ENCODE results near the gene ZFP36.
"Not testable (repeated sequence)": the region's sequence is repeated elsewhere in the genome, so short reads cannot be mapped to it uniquely, and the experiment has no call there.

Gene ZFP36

GRCh38 chr19:39406656-39407409, at the start of gene ZFP36:
TSS of gene ZFP36 (plus strand) at chr19:39406847. CDS start at chr19:39406905, 58 bp downstream.
- H3K4me3 Mint-ChIP-seq = peak within 1 kb of the TSS; percentile 96

GRCh38 chr19:39359026-39359425, 47.6 kb upstream of the ZFP36 start:
- Mint-ChIP-seq H3K9me3 (no peaks in the 10 kb centered on the region), H3K27me3 (ENCODE audit: low read depth) (no peaks in the 10 kb centered on the region), H3K4me3 (no peak overlapping the region), H3K27ac (no peak overlapping the region), H3K36me3 (ENCODE audit: low read depth) (peaks cover 36% of the 10 kb centered on the region), H3K4me1 (ENCODE audit: low read depth) (peaks cover 2% of the 10 kb centered on the region)

More at GRCh38 chr19:39406656-39407409, at the start of gene ZFP36:
- peaks cover 49% of the 10 kb centered on the region for H3K4me1 Mint-ChIP-seq (ENCODE audit: low read depth)
- H3K36me3 Mint-ChIP-seq (ENCODE audit: low read depth) = peaks cover 24% of the 10 kb centered on the region
- H3K27ac Mint-ChIP-seq = peak within 1 kb of the TSS; percentile 98
- H3K9me3 Mint-ChIP-seq = no peaks in the 10 kb centered on the region
- no peaks in the 10 kb centered on the region for H3K27me3 Mint-ChIP-seq (ENCODE audit: low read depth)

GRCh38 chr19:39360599-39360998, 46.0 kb upstream of the ZFP36 start:
- Mint-ChIP-seq H3K4me3 (no peak overlapping the region), H3K27me3 (ENCODE audit: low read depth) (no peaks in the 10 kb centered on the region), H3K36me3 (ENCODE audit: low read depth) (peaks cover 35% of the 10 kb centered on the region), H3K4me1 (ENCODE audit: low read depth) (peaks cover 2% of the 10 kb centered on the region), H3K9me3 (no peaks in the 10 kb centered on the region), H3K27ac (no peak overlapping the region)

- H3K9me3 Mint-ChIP-seq = no peaks in the 10 kb centered on the region
- H3K4me3 Mint-ChIP-seq = no peak overlapping the region
- no peak overlapping the region for H3K27ac Mint-ChIP-seq
- peaks cover 2% of the 10 kb centered on the region for H3K4me1 Mint-ChIP-seq (ENCODE audit: low read depth)
- H3K27me3 Mint-ChIP-seq (ENCODE audit: low read depth) = no peaks in the 10 kb centered on the region
- peaks cover 21% of the 10 kb centered on the region for H3K36me3 Mint-ChIP-seq (ENCODE audit: low read depth)
Measured at GRCh38 chr19:39362682-39363657, 43.7 kb upstream of the ZFP36 start.

GRCh38 chr19:39363901-39364457, 42.7 kb upstream of the ZFP36 start:
- Mint-ChIP-seq H3K36me3 (ENCODE audit: low read depth) (peaks cover 21% of the 10 kb centered on the region), H3K4me1 (ENCODE audit: low read depth) (peaks cover 2% of the 10 kb centered on the region), H3K9me3 (no peaks in the 10 kb centered on the region), H3K27ac (no peak overlapping the region), H3K4me3 (no peak overlapping the region), H3K27me3 (ENCODE audit: low read depth) (no peaks in the 10 kb centered on the region)

GRCh38 chr19:39365531-39365930, 41.1 kb upstream of the ZFP36 start:
- H3K27ac Mint-ChIP-seq = no peak overlapping the region
- H3K4me3 Mint-ChIP-seq = no peak overlapping the region
- no peaks in the 10 kb centered on the region for H3K27me3 Mint-ChIP-seq (ENCODE audit: low read depth)
- H3K4me1 Mint-ChIP-seq (ENCODE audit: low read depth) = no peaks in the 10 kb centered on the region
- peaks cover 22% of the 10 kb centered on the region for H3K36me3 Mint-ChIP-seq (ENCODE audit: low read depth)
- H3K9me3 Mint-ChIP-seq = no peaks in the 10 kb centered on the region

GRCh38 chr19:39369200-39369599, 37.4 kb upstream of the ZFP36 start:
- Mint-ChIP-seq H3K4me3 (no peak overlapping the region), H3K36me3 (ENCODE audit: low read depth) (peaks cover 22% of the 10 kb centered on the region), H3K9me3 (no peaks in the 10 kb centered on the region)

GRCh38 chr19:39370735-39371134, 35.9 kb upstream of the ZFP36 start:
- peaks cover 23% of the 10 kb centered on the region for H3K36me3 Mint-ChIP-seq (ENCODE audit: low read depth)
- H3K4me1 Mint-ChIP-seq (ENCODE audit: low read depth) = peaks cover 4% of the 10 kb centered on the region

More at GRCh38 chr19:39369200-39369599, 37.4 kb upstream of the ZFP36 start:
- H3K27me3 Mint-ChIP-seq (ENCODE audit: low read depth) = no peaks in the 10 kb centered on the region
- H3K4me1 Mint-ChIP-seq (ENCODE audit: low read depth) = peaks cover 4% of the 10 kb centered on the region
- no peak overlapping the region for H3K27ac Mint-ChIP-seq

GRCh38 chr19:39372047-39372802, 34.4 kb upstream of the ZFP36 start:
- Mint-ChIP-seq H3K9me3 (no peaks in the 10 kb centered on the region), H3K27me3 (ENCODE audit: low read depth) (no peaks in the 10 kb centered on the region), H3K4me3 (no peak overlapping the region), H3K27ac (no peak overlapping the region), H3K36me3 (ENCODE audit: low read depth) (peaks cover 31% of the 10 kb centered on the region), H3K4me1 (ENCODE audit: low read depth) (peaks cover 4% of the 10 kb centered on the region)

More at GRCh38 chr19:39370735-39371134, 35.9 kb upstream of the ZFP36 start:
- Mint-ChIP-seq H3K27me3 (ENCODE audit: low read depth) (no peaks in the 10 kb centered on the region), H3K4me3 (no peak overlapping the region), H3K27ac (no peak overlapping the region), H3K9me3 (no peaks in the 10 kb centered on the region)

- no peak overlapping the region for H3K27ac Mint-ChIP-seq
- H3K27me3 Mint-ChIP-seq (ENCODE audit: low read depth) = no peaks in the 10 kb centered on the region
- peaks cover 4% of the 10 kb centered on the region for H3K4me1 Mint-ChIP-seq (ENCODE audit: low read depth)
- no peak overlapping the region for H3K4me3 Mint-ChIP-seq
- no peaks in the 10 kb centered on the region for H3K9me3 Mint-ChIP-seq
- peaks cover 35% of the 10 kb centered on the region for H3K36me3 Mint-ChIP-seq (ENCODE audit: low read depth)
Measured at GRCh38 chr19:39372941-39373340, 33.7 kb upstream of the ZFP36 start.

GRCh38 chr19:39375929-39376328, 30.7 kb upstream of the ZFP36 start:
- H3K27me3 Mint-ChIP-seq (ENCODE audit: low read depth) = no peaks in the 10 kb centered on the region
- H3K4me3 Mint-ChIP-seq = no peak overlapping the region
- peaks cover 44% of the 10 kb centered on the region for H3K36me3 Mint-ChIP-seq (ENCODE audit: low read depth)
- H3K27ac Mint-ChIP-seq = no peak overlapping the region
- no peaks in the 10 kb centered on the region for H3K9me3 Mint-ChIP-seq
- H3K4me1 Mint-ChIP-seq (ENCODE audit: low read depth) = peaks cover 4% of the 10 kb centered on the region

GRCh38 chr19:39377373-39378362, 29.0 kb upstream of the ZFP36 start:
- Mint-ChIP-seq H3K27ac (no peak overlapping the region), H3K36me3 (ENCODE audit: low read depth) (peaks cover 53% of the 10 kb centered on the region)

GRCh38 chr19:39379366-39379765, 27.3 kb upstream of the ZFP36 start:
- H3K27ac Mint-ChIP-seq; H3K4me3 Mint-ChIP-seq; H3K27me3 Mint-ChIP-seq (ENCODE audit: low read depth); H3K4me1 Mint-ChIP-seq (ENCODE audit: low read depth); H3K9me3 Mint-ChIP-seq: not testable (repeated sequence)
- H3K36me3 Mint-ChIP-seq (ENCODE audit: low read depth) = peaks cover 65% of the 10 kb centered on the region

More at GRCh38 chr19:39377373-39378362, 29.0 kb upstream of the ZFP36 start:
- Mint-ChIP-seq H3K4me1 (ENCODE audit: low read depth) (no peaks in the 10 kb centered on the region), H3K4me3 (no peak overlapping the region), H3K27me3 (ENCODE audit: low read depth) (no peaks in the 10 kb centered on the region), H3K9me3 (no peaks in the 10 kb centered on the region)
